Subcutaneous adipose tissue (tissue), 4 donors: ENCODE data around the gene HDHD2. TPM values are rescaled to one million over a fixed set of nuclear protein-coding genes. Genes with fewer than 3 reads are reported as not detected.

Source experiments
- total RNA-seq, 4 donors: library from RNA; depleted of rRNA; stranded (reverse); fragments of >200 nt; gene quantifications; one replicate each; pipeline ENCODE4 v1.1.0, GENCODE V29; 2016
- TF ChIP-seq, protein P1 (sequence below): fragments of 450-650 bp; IDR thresholded peaks from one replicate; pipeline ENCODE4 v1.5.1; 2016; ENCODE audit warnings: low read depth, mild to moderate bottlenecking, control low read depth, antibody characterized with exemption, moderate library complexity

Gene HDHD2
- total RNA-seq, 4 donors from 2014 or later: 20.9 to 29.8 (median 25.2) TPM

GRCh38 chr18:47160256-47160655, 10.0 kb upstream of the HDHD2 start:
- TF ChIP-seq, protein P1, sequence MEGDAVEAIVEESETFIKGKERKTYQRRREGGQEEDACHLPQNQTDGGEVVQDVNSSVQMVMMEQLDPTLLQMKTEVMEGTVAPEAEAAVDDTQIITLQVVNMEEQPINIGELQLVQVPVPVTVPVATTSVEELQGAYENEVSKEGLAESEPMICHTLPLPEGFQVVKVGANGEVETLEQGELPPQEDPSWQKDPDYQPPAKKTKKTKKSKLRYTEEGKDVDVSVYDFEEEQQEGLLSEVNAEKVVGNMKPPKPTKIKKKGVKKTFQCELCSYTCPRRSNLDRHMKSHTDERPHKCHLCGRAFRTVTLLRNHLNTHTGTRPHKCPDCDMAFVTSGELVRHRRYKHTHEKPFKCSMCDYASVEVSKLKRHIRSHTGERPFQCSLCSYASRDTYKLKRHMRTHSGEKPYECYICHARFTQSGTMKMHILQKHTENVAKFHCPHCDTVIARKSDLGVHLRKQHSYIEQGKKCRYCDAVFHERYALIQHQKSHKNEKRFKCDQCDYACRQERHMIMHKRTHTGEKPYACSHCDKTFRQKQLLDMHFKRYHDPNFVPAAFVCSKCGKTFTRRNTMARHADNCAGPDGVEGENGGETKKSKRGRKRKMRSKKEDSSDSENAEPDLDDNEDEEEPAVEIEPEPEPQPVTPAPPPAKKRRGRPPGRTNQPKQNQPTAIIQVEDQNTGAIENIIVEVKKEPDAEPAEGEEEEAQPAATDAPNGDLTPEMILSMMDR: no peak

GRCh38 chr18:47151439-47151838, 1.1 kb upstream of the HDHD2 start:
- TF ChIP-seq, protein P1: no peak

- TF ChIP-seq, protein P1: no peak
Measured at GRCh38 chr18:47150824-47151366, 595 bp upstream of the HDHD2 start.

DNA sequence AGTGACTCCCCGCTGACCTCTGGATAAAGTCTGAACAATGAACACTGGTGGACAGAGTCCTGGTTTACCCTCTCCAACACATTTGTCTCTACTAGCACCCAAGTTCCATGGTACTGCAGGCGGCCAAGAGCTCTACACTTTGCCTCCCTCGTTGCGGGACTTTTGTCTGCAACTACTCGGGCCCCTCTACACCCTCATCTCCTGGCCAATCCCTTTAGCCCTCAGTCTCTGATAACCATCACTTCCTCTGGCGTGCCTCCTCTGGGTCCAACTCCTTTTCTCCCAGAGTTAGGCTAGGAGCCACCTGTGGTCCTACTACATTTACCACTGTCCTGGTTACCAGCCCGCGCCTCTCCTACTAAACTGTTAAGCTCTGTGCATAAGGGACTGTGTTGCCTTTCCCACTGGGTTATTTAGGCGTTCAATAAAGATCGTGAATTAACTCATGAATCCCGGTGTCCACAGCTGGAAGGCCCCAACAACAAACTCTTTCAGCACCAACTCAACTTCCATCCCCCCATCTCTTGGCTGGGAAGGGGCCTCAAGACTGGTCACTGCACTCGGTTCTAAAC, 757 bp downstream of the HDHD2 start:
- TF ChIP-seq, protein P1: no peak

- TF ChIP-seq, protein P1: no peak
Measured at GRCh38 chr18:47146206-47146605, 4.1 kb downstream of the HDHD2 start.

DNA sequence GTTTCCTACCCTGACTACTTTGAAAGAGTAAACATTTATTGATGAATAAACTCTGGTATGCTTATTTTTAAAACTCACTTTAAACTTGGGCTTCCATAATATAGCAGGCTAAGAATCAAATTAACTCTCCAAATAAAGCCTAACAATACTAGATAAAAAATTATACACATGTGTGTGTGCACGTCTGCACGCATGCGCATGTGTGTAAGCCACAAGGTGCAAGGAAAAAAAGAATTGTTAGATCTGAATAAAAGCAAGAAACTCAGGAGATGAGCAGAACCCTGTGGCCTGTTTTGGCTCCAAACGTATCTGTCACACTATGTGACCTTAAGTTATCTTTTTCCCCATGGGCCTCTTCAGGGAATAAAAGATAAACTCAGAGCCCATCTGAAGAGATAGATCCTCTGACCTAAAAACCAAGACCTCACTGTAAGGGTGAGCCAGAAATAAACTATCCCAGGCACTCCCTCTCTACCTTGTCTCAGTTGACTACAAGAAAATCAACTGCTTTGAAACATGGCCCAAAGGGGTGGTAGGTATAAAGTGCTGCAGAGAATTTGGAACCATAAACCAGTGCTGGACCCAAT, 6.3 kb downstream of the HDHD2 start:
- TF ChIP-seq, protein P1: no peak

DNA sequence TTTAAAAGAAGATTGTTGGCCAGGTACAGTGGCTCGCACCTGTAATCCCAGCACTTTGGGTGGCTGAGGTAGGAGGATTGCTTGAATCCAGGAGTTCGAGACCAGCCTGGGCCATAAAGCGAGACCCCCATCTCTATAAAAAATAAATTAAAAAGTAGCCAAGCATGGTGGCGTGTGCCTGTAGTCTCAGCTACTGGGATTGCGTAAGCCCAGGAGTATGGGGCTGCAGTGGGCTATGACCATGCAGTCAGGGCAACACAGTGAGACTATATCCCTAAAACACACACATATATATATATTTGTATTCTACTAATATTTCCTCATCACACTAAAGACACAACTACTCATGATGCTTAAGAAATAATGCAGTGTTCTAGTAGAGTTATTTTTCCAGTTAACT, 7.1 kb downstream of the HDHD2 start:
- TF ChIP-seq, protein P1: no peak
